ENCODE data around the gene H6PD.
A peak's percentile ranks its signal among the peaks of the same experiment; 100 is the strongest.

The H6PD gene

GRCh38 chr1:9193233-9193625 lies 41.3 kb upstream of the H6PD start:
- TF ChIP-seq, protein P1, sequence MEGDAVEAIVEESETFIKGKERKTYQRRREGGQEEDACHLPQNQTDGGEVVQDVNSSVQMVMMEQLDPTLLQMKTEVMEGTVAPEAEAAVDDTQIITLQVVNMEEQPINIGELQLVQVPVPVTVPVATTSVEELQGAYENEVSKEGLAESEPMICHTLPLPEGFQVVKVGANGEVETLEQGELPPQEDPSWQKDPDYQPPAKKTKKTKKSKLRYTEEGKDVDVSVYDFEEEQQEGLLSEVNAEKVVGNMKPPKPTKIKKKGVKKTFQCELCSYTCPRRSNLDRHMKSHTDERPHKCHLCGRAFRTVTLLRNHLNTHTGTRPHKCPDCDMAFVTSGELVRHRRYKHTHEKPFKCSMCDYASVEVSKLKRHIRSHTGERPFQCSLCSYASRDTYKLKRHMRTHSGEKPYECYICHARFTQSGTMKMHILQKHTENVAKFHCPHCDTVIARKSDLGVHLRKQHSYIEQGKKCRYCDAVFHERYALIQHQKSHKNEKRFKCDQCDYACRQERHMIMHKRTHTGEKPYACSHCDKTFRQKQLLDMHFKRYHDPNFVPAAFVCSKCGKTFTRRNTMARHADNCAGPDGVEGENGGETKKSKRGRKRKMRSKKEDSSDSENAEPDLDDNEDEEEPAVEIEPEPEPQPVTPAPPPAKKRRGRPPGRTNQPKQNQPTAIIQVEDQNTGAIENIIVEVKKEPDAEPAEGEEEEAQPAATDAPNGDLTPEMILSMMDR (IDR thresholded peaks at IDR 0.05; ENCODE audit: low read depth, low read length, missing control alignments) = no peak
- DNase-seq (ENCODE audit: low read depth) = no peak
- H3K4me3 ChIP-seq (ENCODE audit: low read depth, low read length) = no peak overlapping the region

DNA sequence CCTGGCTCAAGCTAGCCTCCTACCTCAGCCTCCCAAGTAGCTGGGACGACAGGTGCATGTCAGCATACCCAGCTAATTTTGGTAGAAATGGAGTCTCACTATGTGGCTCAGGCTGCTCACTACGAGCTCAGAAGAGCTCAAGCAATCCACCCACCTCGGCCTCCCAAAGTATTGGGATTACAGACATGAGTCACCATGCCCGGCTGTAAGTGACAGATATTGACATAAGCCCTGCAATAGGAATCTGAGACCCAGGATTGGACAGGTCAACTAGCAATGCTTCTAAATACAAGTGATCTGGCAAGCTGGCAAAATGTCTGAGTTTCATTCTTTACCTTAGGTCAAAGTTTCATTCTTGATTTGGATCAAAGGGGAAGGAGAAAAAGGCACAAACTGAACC lies 40.5 kb upstream of the H6PD start:
- H3K4me3 ChIP-seq (ENCODE audit: low read depth, low read length) = no peak overlapping the region
- TF ChIP-seq, protein P1 (IDR thresholded peaks at IDR 0.05; ENCODE audit: low read depth, low read length, missing control alignments) = no peak

DNA sequence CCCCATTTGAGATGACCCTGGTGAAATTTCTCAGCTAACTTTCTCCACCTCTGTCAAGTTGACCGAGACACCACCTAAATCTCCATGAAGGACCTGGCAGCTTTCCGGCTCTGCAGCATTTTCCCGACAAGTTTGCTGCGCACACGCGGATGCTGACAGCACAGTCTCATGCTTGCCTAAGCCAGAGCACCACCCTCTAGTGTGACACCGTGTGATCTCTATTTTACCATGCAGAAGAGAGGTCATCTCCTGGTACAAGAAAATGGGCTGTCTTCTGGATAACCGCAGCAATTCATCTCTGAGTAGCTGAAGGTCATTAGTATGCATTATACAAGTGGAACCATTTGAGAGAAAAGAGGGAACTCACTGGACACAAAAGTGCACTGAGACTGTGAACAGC lies 38.9 kb upstream of the H6PD start:
- TF ChIP-seq, protein P1 (IDR thresholded peaks at IDR 0.05; ENCODE audit: low read depth, low read length, missing control alignments) = no peak
- no peak overlapping the region for H3K4me3 ChIP-seq (ENCODE audit: low read depth, low read length)
- no peak for DNase-seq (ENCODE audit: low read depth)

More for the DNA sequence above, 40.5 kb upstream of the H6PD start:
- DNase-seq (ENCODE audit: low read depth) = no peak

- no peak for DNase-seq (ENCODE audit: low read depth)
- no peak overlapping the region for H3K4me3 ChIP-seq (ENCODE audit: low read depth, low read length)
- TF ChIP-seq, protein P1 (IDR thresholded peaks at IDR 0.05; ENCODE audit: low read depth, low read length, missing control alignments) = peak; percentile 87
These were observed 38.2 kb upstream of the H6PD start for GRCh38 chr1:9196129-9197040.

- TF ChIP-seq, protein P1 (IDR thresholded peaks at IDR 0.05; ENCODE audit: low read depth, low read length, missing control alignments) = no peak
- no peak overlapping the region for H3K4me3 ChIP-seq (ENCODE audit: low read depth, low read length)
- no peak for DNase-seq (ENCODE audit: low read depth)
These were observed 37.1 kb upstream of the H6PD start for GRCh38 chr1:9197186-9198099.

- no peak overlapping the region for H3K4me3 ChIP-seq (ENCODE audit: low read depth, low read length)
- DNase-seq (ENCODE audit: low read depth) = no peak
- TF ChIP-seq, protein P1 (IDR thresholded peaks at IDR 0.05; ENCODE audit: low read depth, low read length, missing control alignments) = no peak
These were observed 35.8 kb upstream of the H6PD start for GRCh38 chr1:9198538-9199361.
